ENCODE data around the gene KSR1.

DNA sequence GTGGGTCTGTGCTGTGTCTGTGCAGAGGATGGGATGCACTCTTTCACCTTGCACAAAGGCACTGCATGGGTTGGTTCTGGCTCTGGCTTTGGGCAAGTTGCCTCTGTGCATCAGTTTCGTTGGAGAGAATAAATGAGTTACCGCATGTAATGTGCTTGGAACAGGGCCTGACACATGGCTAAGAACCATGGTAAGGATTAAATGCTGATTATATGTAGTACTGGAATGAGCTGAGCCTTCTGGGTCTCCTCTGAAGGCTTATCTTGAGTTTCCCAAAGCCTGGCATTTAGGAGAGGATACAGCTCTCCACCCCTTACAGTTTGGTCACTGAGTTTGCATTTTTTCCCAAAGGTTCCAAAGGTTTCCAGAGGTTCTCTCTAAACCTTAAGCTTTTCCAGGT lies 69.1 kb downstream of the KSR1 start:
- TF ChIP-seq, protein P1, sequence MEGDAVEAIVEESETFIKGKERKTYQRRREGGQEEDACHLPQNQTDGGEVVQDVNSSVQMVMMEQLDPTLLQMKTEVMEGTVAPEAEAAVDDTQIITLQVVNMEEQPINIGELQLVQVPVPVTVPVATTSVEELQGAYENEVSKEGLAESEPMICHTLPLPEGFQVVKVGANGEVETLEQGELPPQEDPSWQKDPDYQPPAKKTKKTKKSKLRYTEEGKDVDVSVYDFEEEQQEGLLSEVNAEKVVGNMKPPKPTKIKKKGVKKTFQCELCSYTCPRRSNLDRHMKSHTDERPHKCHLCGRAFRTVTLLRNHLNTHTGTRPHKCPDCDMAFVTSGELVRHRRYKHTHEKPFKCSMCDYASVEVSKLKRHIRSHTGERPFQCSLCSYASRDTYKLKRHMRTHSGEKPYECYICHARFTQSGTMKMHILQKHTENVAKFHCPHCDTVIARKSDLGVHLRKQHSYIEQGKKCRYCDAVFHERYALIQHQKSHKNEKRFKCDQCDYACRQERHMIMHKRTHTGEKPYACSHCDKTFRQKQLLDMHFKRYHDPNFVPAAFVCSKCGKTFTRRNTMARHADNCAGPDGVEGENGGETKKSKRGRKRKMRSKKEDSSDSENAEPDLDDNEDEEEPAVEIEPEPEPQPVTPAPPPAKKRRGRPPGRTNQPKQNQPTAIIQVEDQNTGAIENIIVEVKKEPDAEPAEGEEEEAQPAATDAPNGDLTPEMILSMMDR (IDR thresholded peaks at IDR 0.05) = no peak
- TF ChIP-seq, protein P2, sequence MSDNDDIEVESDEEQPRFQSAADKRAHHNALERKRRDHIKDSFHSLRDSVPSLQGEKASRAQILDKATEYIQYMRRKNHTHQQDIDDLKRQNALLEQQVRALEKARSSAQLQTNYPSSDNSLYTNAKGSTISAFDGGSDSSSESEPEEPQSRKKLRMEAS (IDR thresholded peaks at IDR 0.05; ENCODE audit: low read depth) = no peak
